ENCODE data around the gene IRGM. TPM values are rescaled to one million over a fixed set of nuclear protein-coding genes. Genes with fewer than 3 reads are reported as not detected.
A peak's percentile ranks its signal among the peaks of the same experiment; 100 is the strongest.
"Not testable (repeated sequence)": the region's sequence is repeated elsewhere in the genome, so short reads cannot be mapped to it uniquely, and the experiment has no call there.

Gene IRGM
- total RNA-seq, result 1 to 10 TPM; 2.0 to 2.7 TPM
- total RNA-seq, result 1.9 to 6.9 reads per million in 2 donors

- not testable (repeated sequence) for H3K27me3 Mint-ChIP-seq; H3K36me3 Mint-ChIP-seq (ENCODE audit: low read depth); H3K9me3 ChIP-seq (ENCODE audit: control insufficient read depth, low read length, poor library complexity, severe bottlenecking)
- Mint-ChIP-seq H3K4me1 (peaks cover 10% of the 10 kb centered on the region), H3K27ac (peak within 1 kb of the TSS; percentile 57), H3K4me3 (peak within 1 kb of the TSS; percentile 79)
- ATAC-seq, result peak; percentile 5
- DNase-seq, result peak in 1 of 3 donors; percentile 10
Measured at GRCh38 chr5:150846308-150846653, at the start of gene IRGM. Gene IRGM, plus strand, starts transcription at chr5:150846521. Its CDS starts 1,603 bp downstream, at chr5:150848124.

- H3K9me3 ChIP-seq (ENCODE audit: control insufficient read depth, low read length, poor library complexity, severe bottlenecking), result no peaks in the 10 kb centered on the region
- Mint-ChIP-seq H3K27ac (no peak overlapping the region), H3K36me3 (ENCODE audit: low read depth) (peaks cover 8% of the 10 kb centered on the region), H3K4me3 (no peak overlapping the region), H3K4me1 (peaks cover 8% of the 10 kb centered on the region), H3K27me3 (no peaks in the 10 kb centered on the region)
- DNase-seq (no peak), ATAC-seq (no peak)
Measured at GRCh38 chr5:150797384-150797783, 48.9 kb upstream of the IRGM start.

GRCh38 chr5:150801117-150801927 lies 45.0 kb upstream of the IRGM start:
- H3K4me3 Mint-ChIP-seq, result no peak overlapping the region
- H3K36me3 Mint-ChIP-seq (ENCODE audit: low read depth), result peaks cover 8% of the 10 kb centered on the region
- H3K27ac Mint-ChIP-seq, result no peak overlapping the region
- ATAC-seq (peak; percentile 40), DNase-seq (no peak)
- H3K4me1 Mint-ChIP-seq, result peaks cover 8% of the 10 kb centered on the region
- H3K27me3 Mint-ChIP-seq, result no peaks in the 10 kb centered on the region
- H3K9me3 ChIP-seq (ENCODE audit: control insufficient read depth, low read length, poor library complexity, severe bottlenecking), result no peaks in the 10 kb centered on the region

- no peaks in the 10 kb centered on the region for H3K9me3 ChIP-seq (ENCODE audit: control insufficient read depth, low read length, poor library complexity, severe bottlenecking)
- H3K4me3 Mint-ChIP-seq, result no peak overlapping the region
- no peaks in the 10 kb centered on the region for H3K36me3 Mint-ChIP-seq (ENCODE audit: low read depth)
- no peak overlapping the region for H3K27ac Mint-ChIP-seq
- no peaks in the 10 kb centered on the region for H3K4me1 Mint-ChIP-seq
- DNase-seq, result no peak
- ATAC-seq, result no peak
- no peaks in the 10 kb centered on the region for H3K27me3 Mint-ChIP-seq
Measured at GRCh38 chr5:150804388-150804787, 41.9 kb upstream of the IRGM start.

DNA sequence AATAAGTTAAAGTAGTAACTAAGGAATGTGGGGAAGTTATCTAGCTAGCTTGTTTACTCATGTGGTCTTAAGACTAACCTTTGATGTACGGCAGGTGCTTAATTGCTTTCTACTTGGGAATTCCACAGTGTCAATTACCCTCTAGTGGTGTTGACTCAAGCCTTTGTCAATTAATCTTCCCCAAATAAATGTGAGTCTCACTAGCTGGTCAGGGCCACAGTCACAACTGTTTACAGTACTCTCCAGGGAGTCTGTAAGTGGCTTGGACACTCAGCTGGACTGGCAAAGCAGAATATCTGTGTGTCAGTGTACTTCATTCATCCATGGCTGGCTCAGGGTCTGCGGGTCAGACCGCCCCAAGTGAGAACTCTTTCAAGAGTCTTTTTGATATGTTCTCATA lies 37.0 kb upstream of the IRGM start:
- no peaks in the 10 kb centered on the region for H3K36me3 Mint-ChIP-seq (ENCODE audit: low read depth)
- no peaks in the 10 kb centered on the region for H3K27me3 Mint-ChIP-seq
- H3K4me3 Mint-ChIP-seq, result no peak overlapping the region
- DNase-seq (no peak), ATAC-seq (no peak)
- H3K27ac Mint-ChIP-seq, result no peak overlapping the region
- no peaks in the 10 kb centered on the region for H3K4me1 Mint-ChIP-seq
- H3K9me3 ChIP-seq (ENCODE audit: control insufficient read depth, low read length, poor library complexity, severe bottlenecking), result no peaks in the 10 kb centered on the region

- H3K4me1 Mint-ChIP-seq, result no peaks in the 10 kb centered on the region
Measured at GRCh38 chr5:150815010-150815409, 31.3 kb upstream of the IRGM start.

GRCh38 chr5:150816946-150817345 lies 29.4 kb upstream of the IRGM start:
- H3K4me1 Mint-ChIP-seq, result no peaks in the 10 kb centered on the region
- H3K36me3 Mint-ChIP-seq (ENCODE audit: low read depth), result no peaks in the 10 kb centered on the region
- H3K9me3 ChIP-seq (ENCODE audit: control insufficient read depth, low read length, poor library complexity, severe bottlenecking), result no peaks in the 10 kb centered on the region
- ATAC-seq (no peak), DNase-seq (no peak)
- H3K27me3 Mint-ChIP-seq, result no peaks in the 10 kb centered on the region
- H3K4me3 Mint-ChIP-seq, result no peak overlapping the region
- H3K27ac Mint-ChIP-seq, result no peak overlapping the region

More at GRCh38 chr5:150815010-150815409, 31.3 kb upstream of the IRGM start:
- Mint-ChIP-seq H3K36me3 (ENCODE audit: low read depth) (no peaks in the 10 kb centered on the region), H3K27ac (no peak overlapping the region), H3K4me3 (no peak overlapping the region), H3K27me3 (no peaks in the 10 kb centered on the region)
- H3K9me3 ChIP-seq (ENCODE audit: control insufficient read depth, low read length, poor library complexity, severe bottlenecking), result no peaks in the 10 kb centered on the region
- ATAC-seq (no peak), DNase-seq (no peak)

- DNase-seq (no peak), ATAC-seq (no peak)
- H3K27ac Mint-ChIP-seq, result no peak overlapping the region
- H3K27me3 Mint-ChIP-seq, result no peaks in the 10 kb centered on the region
- H3K4me1 Mint-ChIP-seq, result no peaks in the 10 kb centered on the region
- H3K9me3 ChIP-seq (ENCODE audit: control insufficient read depth, low read length, poor library complexity, severe bottlenecking), result no peaks in the 10 kb centered on the region
- no peak overlapping the region for H3K4me3 Mint-ChIP-seq
- H3K36me3 Mint-ChIP-seq (ENCODE audit: low read depth), result no peaks in the 10 kb centered on the region
Measured at GRCh38 chr5:150829744-150830143, 16.6 kb upstream of the IRGM start.

DNA sequence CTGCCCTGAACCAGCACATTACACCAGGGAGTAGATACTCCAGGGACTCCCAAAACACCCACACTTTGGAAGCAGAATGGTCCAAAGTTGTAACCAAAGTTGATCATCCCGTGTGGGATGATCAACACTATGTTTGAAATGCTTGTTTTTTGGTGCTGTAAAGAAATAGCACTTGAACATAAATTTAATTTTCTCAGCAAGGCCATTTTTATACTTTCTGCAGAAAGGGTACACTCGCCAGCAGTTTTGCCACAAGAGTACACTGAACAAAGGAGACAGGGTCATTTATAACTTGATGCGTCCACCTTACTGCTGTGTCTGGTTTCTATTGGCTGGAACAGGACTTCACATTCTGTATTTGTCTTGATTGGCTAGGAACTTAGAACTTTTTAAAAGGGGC lies 14.5 kb upstream of the IRGM start:
- H3K27ac Mint-ChIP-seq; H3K4me1 Mint-ChIP-seq; H3K9me3 ChIP-seq (ENCODE audit: control insufficient read depth, low read length, poor library complexity, severe bottlenecking); H3K27me3 Mint-ChIP-seq; ATAC-seq; H3K36me3 Mint-ChIP-seq (ENCODE audit: low read depth); H3K4me3 Mint-ChIP-seq; DNase-seq: not testable (repeated sequence)

DNA sequence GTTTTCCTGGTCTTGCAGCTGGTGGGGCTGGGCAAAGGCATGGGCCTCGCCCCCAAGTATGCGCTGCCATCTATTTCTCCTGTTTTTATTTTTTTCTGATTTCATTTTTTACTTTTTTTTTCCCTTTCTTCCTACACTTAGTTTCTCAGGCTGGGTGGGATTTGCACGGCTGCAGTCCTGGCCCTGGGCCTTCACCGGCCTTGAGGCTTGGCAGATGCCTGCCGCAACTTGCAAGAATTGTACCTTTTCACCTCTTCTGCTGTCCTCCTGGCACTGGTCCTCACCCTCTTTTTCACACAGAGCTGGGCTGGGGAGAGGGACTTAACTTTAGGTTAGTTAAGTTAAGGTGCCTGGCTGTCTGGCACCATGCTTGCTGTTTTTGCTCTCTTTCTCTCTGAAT lies 10.3 kb upstream of the IRGM start:
- H3K27me3 Mint-ChIP-seq, result peaks cover 3% of the 10 kb centered on the region
- no peaks in the 10 kb centered on the region for H3K4me1 Mint-ChIP-seq
- H3K9me3 ChIP-seq (ENCODE audit: control insufficient read depth, low read length, poor library complexity, severe bottlenecking), result no peaks in the 10 kb centered on the region
- DNase-seq, result no peak
- no peak for ATAC-seq
- peak overlapping the region; percentile 51 for H3K27ac Mint-ChIP-seq
- no peak overlapping the region for H3K4me3 Mint-ChIP-seq
- H3K36me3 Mint-ChIP-seq (ENCODE audit: low read depth), result no peaks in the 10 kb centered on the region

DNA sequence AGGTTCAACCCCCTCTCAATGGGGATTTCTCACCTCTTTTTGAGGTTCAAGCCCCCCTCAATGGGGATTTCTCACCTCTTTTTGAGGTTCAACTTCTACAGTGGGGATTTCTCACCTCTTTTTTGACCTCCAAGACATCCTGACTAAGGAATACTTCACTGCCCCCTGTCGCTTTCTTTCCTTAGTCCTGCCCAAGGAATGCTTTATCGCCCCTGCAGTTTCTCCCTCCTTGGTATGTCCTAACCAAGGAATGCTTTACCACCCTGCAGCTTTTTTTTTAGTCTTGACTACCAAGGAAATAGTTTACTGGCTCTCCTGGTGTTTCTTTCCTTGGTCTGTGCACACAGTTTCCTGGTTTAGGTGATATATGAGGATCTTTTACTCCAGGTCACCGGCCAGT lies 9.6 kb upstream of the IRGM start:
- no peaks in the 10 kb centered on the region for H3K36me3 Mint-ChIP-seq (ENCODE audit: low read depth)
- H3K4me3 Mint-ChIP-seq, result no peak overlapping the region
- H3K27me3 Mint-ChIP-seq, result peaks cover 6% of the 10 kb centered on the region
- no peaks in the 10 kb centered on the region for H3K4me1 Mint-ChIP-seq
- ATAC-seq (no peak), DNase-seq (no peak)
- H3K9me3 ChIP-seq (ENCODE audit: control insufficient read depth, low read length, poor library complexity, severe bottlenecking), result no peaks in the 10 kb centered on the region
- H3K27ac Mint-ChIP-seq, result no peak overlapping the region

GRCh38 chr5:150845185-150845859 lies 999 bp upstream of the IRGM start:
- not testable (repeated sequence) for ATAC-seq; H3K36me3 Mint-ChIP-seq (ENCODE audit: low read depth); H3K27ac Mint-ChIP-seq; H3K4me3 Mint-ChIP-seq; H3K9me3 ChIP-seq (ENCODE audit: control insufficient read depth, low read length, poor library complexity, severe bottlenecking); DNase-seq
- Mint-ChIP-seq H3K4me1 (peaks cover 10% of the 10 kb centered on the region), H3K27me3 (peaks cover 13% of the 10 kb centered on the region)

DNA sequence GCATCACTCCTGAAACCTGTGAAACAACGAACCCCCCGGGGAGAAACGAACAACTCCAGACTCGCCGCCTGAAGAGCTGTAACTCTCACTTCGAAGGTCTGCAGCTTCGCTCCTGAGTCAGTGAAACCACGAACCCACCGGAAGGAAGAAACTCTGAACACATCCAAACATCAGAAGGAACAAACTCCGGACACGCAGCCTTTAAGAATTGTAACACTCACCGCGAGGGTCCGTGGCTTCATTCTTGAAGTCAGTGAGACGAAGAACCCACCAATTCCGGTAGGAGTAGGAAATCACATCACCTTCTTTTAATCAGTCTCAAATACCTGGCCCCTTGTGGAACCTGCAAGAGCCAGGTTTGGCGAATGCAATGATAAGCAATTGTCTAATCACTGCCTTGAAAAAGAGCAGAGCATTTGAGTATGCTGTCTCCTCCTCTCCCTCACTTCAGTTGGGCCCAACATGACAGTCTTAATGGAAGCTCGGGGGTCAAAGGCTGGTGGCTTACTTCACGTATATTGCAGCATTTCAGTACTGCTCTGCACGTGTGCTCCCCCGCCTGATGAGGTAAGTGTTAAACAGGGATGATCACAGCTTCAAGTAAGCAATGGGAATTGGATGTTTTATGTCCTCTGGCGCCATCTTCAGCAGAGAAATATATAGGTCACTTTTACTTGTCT lies 473 bp downstream of the IRGM start:
- Mint-ChIP-seq H3K36me3 (ENCODE audit: low read depth) (no peaks in the 10 kb centered on the region), H3K27ac (peak overlapping the region; percentile 57), H3K27me3 (peaks cover 7% of the 10 kb centered on the region), H3K4me3 (peak overlapping the region; percentile 79), H3K4me1 (peaks cover 10% of the 10 kb centered on the region)
- DNase-seq, result peak in 2 of 3 donors; percentile 14 to 30
- H3K9me3 ChIP-seq (ENCODE audit: control insufficient read depth, low read length, poor library complexity, severe bottlenecking), result no peaks in the 10 kb centered on the region
- peak; percentile 96 for ATAC-seq

Data from T-helper 17 cell (primary cell).